Transverse colon (tissue), 4 donors: ENCODE data around the gene EEPD1. TPM values are rescaled to one million over a fixed set of nuclear protein-coding genes. Genes with fewer than 3 reads are reported as not detected.
"Not testable (repeated sequence)": the region's sequence is repeated elsewhere in the genome, so short reads cannot be mapped to it uniquely, and the experiment has no call there.

ENCODE experiments used
- DNase-seq: peaks from one replicate; pipeline ENCODE4 v3.0.0-alpha.2; 2019
- H3K27ac ChIP-seq, 4 donors: fragments of 200-600 bp; sonication (generic); 2 replicates each; pipeline ENCODE4 v1.5.1; 2016 to 2018; ENCODE audit warnings: inconsistent platforms in 4 of 4
- H3K27me3 ChIP-seq: fragments of 200-600 bp; sonication (generic); 2 replicates; pipeline ENCODE4 v1.5.1; 2017; ENCODE audit warnings: inconsistent platforms
- H3K36me3 ChIP-seq, 4 donors: fragments of 200-600 bp; sonication (generic); 2 replicates each; pipeline ENCODE4 v1.5.1; 2017 to 2019; ENCODE audit warnings: inconsistent platforms in 4 of 4
- H3K4me1 ChIP-seq, 4 donors: fragments of 200-600 bp; sonication (generic); 2 replicates each; pipeline ENCODE4 v1.5.1; 2017 to 2020; ENCODE audit warnings: inconsistent platforms in 4 of 4
- H3K4me3 ChIP-seq, 4 donors: fragments of 200-600 bp; sonication (generic); 1 replicate in 1 of 4; 2 replicates in 3 of 4; pipeline versions ENCODE4 v1.5.1 to v1.6.1; 2017 to 2019; ENCODE audit warnings: inconsistent platforms in 4 of 4
- H3K9me3 ChIP-seq, 2 donors: fragments of 200-600 bp; sonication (generic); 2 replicates each; pipeline ENCODE4 v1.5.1; 2017 to 2019; ENCODE audit warnings: inconsistent platforms in 2 of 2
- CTCF ChIP-seq, 5 experiments: fragments of 200-600 bp in 3 of 5; fragments of 450-650 bp in 2 of 5; sonication (generic) in 3 of 5; IDR thresholded peaks; 1 replicate in 2 of 5; 2 replicates in 3 of 5; pipeline ENCODE4 v1.5.1; 2016 to 2017; ENCODE audit warnings: antibody characterized with exemption in 5 of 5, inconsistent platforms in 3 of 5, mild to moderate bottlenecking in 2 of 5, moderate library complexity in 1 of 5
- EP300 ChIP-seq: sonication (generic); formaldehyde crosslinking; IDR thresholded peaks from one replicate; pipeline ENCODE4 v1.6.1; 2017; ENCODE audit warnings: antibody characterized with exemption, low read depth
- POLR2A ChIP-seq: fragments of 450-650 bp; IDR thresholded peaks from one replicate; pipeline ENCODE4 v1.6.1; 2016; ENCODE audit warnings: antibody characterized with exemption, mild to moderate bottlenecking, moderate library complexity
- POLR2AphosphoS5 ChIP-seq, 3 donors: sonication (generic); formaldehyde crosslinking; IDR thresholded peaks; one replicate each; pipeline ENCODE4 v1.6.1; 2016; ENCODE audit warnings: antibody characterized with exemption in 3 of 3
- WGBS, 2 donors: methylation state at CpG; one replicate each; pipeline ENCODE4 v1.1.5; 2018; ENCODE audit warnings: low coverage in 1 of 2; 5-methylcytosine and 5-hydroxymethylcytosine counted together
- in situ Hi-C, 4 donors: fragments of 200-750 bp; cut with MboI; loops; one replicate each; pipeline versions ENCODE4 v1.15.0 to v1.15.1; 2017; ENCODE audit warnings: low sequenced_read_pairs in 3 of 4, low pct_ligation_motif_present in 1 of 4, low pct_unique_long_range_greater_than_20kb in 1 of 4
- intact Hi-C: fragments of 100-400 bp; cut with DNase I; formaldehyde crosslinking; loops from one replicate; pipeline ENCODE4 v1.15.1; 2023; ENCODE audit warnings: low total_unique reads
- total RNA-seq, 4 donors: library from RNA; depleted of rRNA; stranded (reverse); fragments of >200 nt; gene quantifications; one replicate each; pipeline ENCODE4 v1.1.0, GENCODE V29; 2016

The EEPD1 gene
- total RNA-seq, 4 donors from 2014 or later, result 16.2 to 36.2 (median 25.2) TPM

GRCh38 chr7:36119005-36119706 lies 33.9 kb upstream of the EEPD1 start:
- in situ Hi-C loops (no loop called here), intact Hi-C loops (no loop called here)
- Histone ChIP-seq H3K36me3 (no peaks in the 10 kb centered on the region), H3K27ac (peak overlapping the region; percentile 58 to 78 (median 64)), H3K9me3 (no peaks in the 10 kb centered on the region), H3K27me3 (no peaks in the 10 kb centered on the region), H3K4me3 (no peak overlapping the region), H3K4me1 (peaks cover 10 to 44% (median 32%) of the 10 kb centered on the region in 4 donors)
- DNase-seq, result peak; percentile 56
- TF ChIP-seq POLR2AphosphoS5 (IDR thresholded peaks at IDR 0.05) (peak in 1 of 3 donors; percentile 51), POLR2A (no peak), EP300 (no peak)
- 31 to 43% methylated on average over 3 to 6 of the region's 6 CpGs for WGBS, 2 donors

- Histone ChIP-seq H3K4me1 (peaks cover 10 to 44% (median 31%) of the 10 kb centered on the region in 4 donors), H3K27ac (peak overlapping the region; percentile 58 to 78 (median 64))
- H3K36me3 ChIP-seq, in situ Hi-C loops, H3K27me3 ChIP-seq, H3K9me3 ChIP-seq, intact Hi-C loops, H3K4me3 ChIP-seq: not testable (repeated sequence)
- WGBS, 2 donors, result 78% methylated on average over 4 to 13 of the region's 13 CpGs
- peak; percentile 23 for DNase-seq
- TF ChIP-seq CTCF (IDR thresholded peaks at IDR 0.05), result peak in 3 of 5 experiments; percentile 10 to 37 (median 31)
Measured at GRCh38 chr7:36119983-36120646, 32.9 kb upstream of the EEPD1 start.

GRCh38 chr7:36125630-36126029 lies 27.4 kb upstream of the EEPD1 start:
- intact Hi-C loops, H3K36me3 ChIP-seq, H3K4me3 ChIP-seq, H3K27me3 ChIP-seq, DNase-seq, in situ Hi-C loops, H3K27ac ChIP-seq, H3K9me3 ChIP-seq: not testable (repeated sequence)
- WGBS, 2 donors, result 88 to 100% methylated on average over 1 to 2 of the region's 2 CpGs
- H3K4me1 ChIP-seq, result peaks cover 6 to 30% (median 16%) of the 10 kb centered on the region in 4 donors

GRCh38 chr7:36127075-36127740 lies 25.8 kb upstream of the EEPD1 start:
- Histone ChIP-seq H3K4me3 (no peak overlapping the region), H3K36me3 (no peaks in the 10 kb centered on the region), H3K27me3 (no peaks in the 10 kb centered on the region), H3K27ac (peak overlapping the region in 1 of 4 donors; percentile 69), H3K9me3 (no peaks in the 10 kb centered on the region), H3K4me1 (peaks cover 6 to 29% (median 16%) of the 10 kb centered on the region in 4 donors)
- 81 to 94% methylated on average over 2 to 4 of the region's 4 CpGs for WGBS, 2 donors
- in situ Hi-C loops (no loop called here), intact Hi-C loops (no loop called here)
- TF ChIP-seq POLR2A (no peak), CTCF (IDR thresholded peaks at IDR 0.05) (peak in 2 of 5 experiments; percentile 30 to 44)
- no peak for DNase-seq

GRCh38 chr7:36128448-36129047 lies 24.5 kb upstream of the EEPD1 start:
- H3K36me3 ChIP-seq, result no peaks in the 10 kb centered on the region
- H3K27ac ChIP-seq, result peak overlapping the region; percentile 69 to 78 (median 76)
- H3K4me3 ChIP-seq, result peak overlapping the region in 1 of 4 donors; percentile 8
- peaks cover 6 to 29% (median 16%) of the 10 kb centered on the region in 4 donors for H3K4me1 ChIP-seq
- WGBS, 2 donors, result 17 to 26% methylated on average over 8 to 10 of the region's 10 CpGs
- no peaks in the 10 kb centered on the region for H3K27me3 ChIP-seq
- no peaks in the 10 kb centered on the region for H3K9me3 ChIP-seq
- no peak for TF ChIP-seq EP300
- TF ChIP-seq POLR2AphosphoS5 (IDR thresholded peaks at IDR 0.05), result peak; percentile 16 to 73 (median 70)
- peak; percentile 75 to 98 (median 85) for TF ChIP-seq CTCF (IDR thresholded peaks at IDR 0.05)
- TF ChIP-seq POLR2A, result no peak
- in situ Hi-C loops (no loop called here), intact Hi-C loops (no loop called here)
- peak; percentile 86 for DNase-seq
